B cell (primary cell): ENCODE measurements around the gene ADAMTS19. TPM values are rescaled to one million over a fixed set of nuclear protein-coding genes. Genes with fewer than 3 reads are reported as not detected.

Source experiments
- ATAC-seq: fragments of 200-7000 bp; cut with Tn5 transposase; one replicate; pipeline ENCODE4 v1.10.0; 2021; ENCODE audit warnings: low read depth, mild to moderate bottlenecking, moderate number of reproducible peaks, moderate library complexity
- CTCF ChIA-PET: fragments of 350-600 bp; sonication (Branson Sonifier 250); formaldehyde crosslinking; loops from one replicate; lab custom pipeline; 2021; ENCODE audit warnings: antibody characterized with exemption, inconsistent platforms; lab: Charles Lee
- POLR2A ChIA-PET: fragments of 350-600 bp; sonication (Branson Sonifier 250); formaldehyde crosslinking; loops from one replicate; lab custom pipeline; 2021; ENCODE audit warnings: antibody characterized with exemption; lab: Charles Lee
- DNase-seq: peaks from one replicate; pipeline ENCODE4 v3.0.0; 2013
- H2AFZ ChIP-seq: 2 replicates; pipeline ENCODE4 v1.6.1; 2012; ENCODE audit warnings: mild to moderate bottlenecking, low read depth, low read length; ENCODE audit not compliant: insufficient read depth, poor library complexity, severe bottlenecking
- H3K27ac ChIP-seq, 2 donors: 1 replicate in 1 of 2; 2 replicates in 1 of 2; pipeline ENCODE4 v1.5.1; 2012 to 2013; ENCODE audit warnings: low read length in 2 of 2, mild to moderate bottlenecking in 2 of 2, moderate library complexity in 1 of 2
- H3K27me3 ChIP-seq, 4 experiments: fragments of 200-600 bp in 1 of 4; sonication (generic) in 1 of 4; replicated peaks in 1 of 4; 1 replicate in 2 of 4; 2 replicates in 2 of 4; pipeline versions ENCODE4 v1.6.1 to v1.7.0; 2013 to 2016; ENCODE audit warnings: low read length in 3 of 4, mild to moderate bottlenecking in 2 of 4, mixed read lengths in 1 of 4, moderate library complexity in 1 of 4; ENCODE audit not compliant: insufficient read depth in 4 of 4, control insufficient read depth in 3 of 4; ENCODE audit errors: control extremely low read depth in 1 of 4
- H3K36me3 ChIP-seq, 2 experiments: replicated peaks in 1 of 2; 1 replicate in 1 of 2; 2 replicates in 1 of 2; pipeline versions ENCODE4 v1.6.1 to v1.7.1; 2013; ENCODE audit warnings: low read length in 1 of 2; ENCODE audit not compliant: insufficient read depth in 2 of 2, control insufficient read depth in 1 of 2; ENCODE audit errors: control extremely low read depth in 1 of 2, extremely low read depth in 1 of 2
- H3K4me1 ChIP-seq, 2 donors: fragments of 200-600 bp in 1 of 2; sonication (generic) in 1 of 2; 1 replicate in 1 of 2; 2 replicates in 1 of 2; pipeline versions ENCODE4 v1.5.1 to v1.6.1; 2013 to 2017; ENCODE audit warnings: low read length in 2 of 2; ENCODE audit not compliant: control insufficient read depth in 2 of 2, insufficient read depth in 2 of 2
- H3K4me2 ChIP-seq: replicated peaks from 2 replicates; pipeline ENCODE3; 2012; ENCODE audit warnings: mild to moderate bottlenecking, low read depth, low read length; ENCODE audit not compliant: poor library complexity, severe bottlenecking
- H3K4me3 ChIP-seq, 5 experiments: fragments of 200-600 bp in 1 of 5; sonication (generic) in 1 of 5; 1 replicate in 3 of 5; 2 replicates in 2 of 5; pipeline versions ENCODE4 v1.5.1 to v1.7.0; 2011 to 2016; ENCODE audit warnings: low read length in 4 of 5, mild to moderate bottlenecking in 4 of 5, low read depth in 2 of 5, control low read depth in 1 of 5, moderate library complexity in 1 of 5; ENCODE audit not compliant: insufficient read depth in 1 of 5; ENCODE audit errors: control extremely low read depth in 1 of 5, extremely low read depth in 1 of 5
- H3K79me2 ChIP-seq: fragments of 200-600 bp; sonication (generic); one replicate; pipeline ENCODE4 v1.6.0; 2016; ENCODE audit warnings: low read length; ENCODE audit not compliant: control insufficient read depth, insufficient read depth
- H3K9ac ChIP-seq: fragments of 200-600 bp; sonication (generic); 2 replicates; pipeline ENCODE4 v1.6.1; 2017; ENCODE audit warnings: mild to moderate bottlenecking, low read length, moderate library complexity
- H3K9me3 ChIP-seq, 3 donors: one replicate each; pipeline versions ENCODE4 v1.6.1 to v1.7.1; 2013; ENCODE audit warnings: low read length in 2 of 3; ENCODE audit not compliant: control insufficient read depth in 2 of 3, insufficient read depth in 1 of 3; ENCODE audit errors: control extremely low read depth in 1 of 3
- H4K20me1 ChIP-seq: 2 replicates; pipeline ENCODE4 v1.6.0; 2012; ENCODE audit warnings: mild to moderate bottlenecking, low read length; ENCODE audit not compliant: insufficient read depth, control insufficient read depth, poor library complexity, severe bottlenecking
- H3K27ac Mint-ChIP-seq: one replicate; pipeline ENCODE4 v1.8.0; 2021; ENCODE audit warnings: mixed read lengths
- H3K27me3 Mint-ChIP-seq: one replicate; pipeline ENCODE4 v1.8.0; 2021; ENCODE audit warnings: mixed read lengths
- H3K4me1 Mint-ChIP-seq: one replicate; pipeline ENCODE4 v1.8.0; 2021; ENCODE audit warnings: mixed read lengths
- H3K4me3 Mint-ChIP-seq: one replicate; pipeline ENCODE4 v1.8.0; 2021; ENCODE audit warnings: mixed read lengths
- H3K9me3 Mint-ChIP-seq: one replicate; pipeline ENCODE4 v1.8.0; 2022; ENCODE audit warnings: mixed read lengths; ENCODE audit not compliant: insufficient read depth
- EZH2 ChIP-seq: IDR thresholded peaks from 2 replicates; pipeline ENCODE4 v1.6.1; 2012; ENCODE audit warnings: borderline replicate concordance, low read depth, mild to moderate bottlenecking, moderate library complexity, low read length; ENCODE audit not compliant: insufficient read depth, poor library complexity, severe bottlenecking
- WGBS: methylation state at CpG from one replicate; pipeline ENCODE4 v1.1.5; 2013; ENCODE audit warnings: missing lambda C conversion rate; ENCODE audit not compliant: insufficient coverage; 5-methylcytosine and 5-hydroxymethylcytosine counted together
- intact Hi-C: fragments of 100-400 bp; cut with micrococcal nuclease; formaldehyde crosslinking; loops from one replicate; pipeline ENCODE4 v1.10.0; 2022
- polyA minus RNA-seq: library from RNA; depleted of rRNA, polyadenylated mRNA; stranded (reverse); fragments of >200 nt; gene quantifications from 2 replicates; pipeline ENCODE4 v1.2.3, GENCODE V29; 2012
- polyA plus RNA-seq: library from polyadenylated mRNA; depleted of rRNA; stranded (reverse); fragments of >200 nt; gene quantifications from 2 replicates; pipeline ENCODE4 v1.2.3, GENCODE V29; 2012
- total RNA-seq, 2 donors: library from RNA; stranded (reverse); fragments of 120-200 nt in 1 of 2; gene quantifications; 1 replicate in 1 of 2; 2 replicates in 1 of 2; pipeline versions ENCODE4 v1.2.3 to v1.2.4, GENCODE V29; 2013 to 2022
- TF ChIP-seq, protein P1 (sequence below): fragments of 200-600 bp; IDR thresholded peaks from one replicate; pipeline ENCODE4 v1.8.0; 2022; ENCODE audit warnings: antibody characterized with exemption, mild to moderate bottlenecking

ADAMTS19 gene
- total RNA-seq (not detected in 2 replicates), polyA plus RNA-seq (not detected in 2 replicates), polyA minus RNA-seq (not detected in 2 replicates)
- 0.63 TPM for total RNA-seq (2013)

GRCh38 chr5:129459777-129460671, at the start of gene ADAMTS19:
Gene ADAMTS19, plus strand, starts transcription at chr5:129460298. Its CDS starts 94 bp downstream, at chr5:129460392.
- ChIA-PET POLR2A (no interaction called here), CTCF (no interaction called here)
- Histone ChIP-seq H3K36me3 (no peaks in the 10 kb centered on the region), H3K79me2 (no peaks in the 10 kb centered on the region), H3K4me3 (no peak within 1 kb of the TSS), H3K4me2 (peak within 1 kb of the TSS; percentile 22), H3K9ac (no peak within 1 kb of the TSS), H4K20me1 (no peaks in the 10 kb centered on the region), H2AFZ (no peak within 1 kb of the TSS), H3K4me1 (peaks cover 0 to 5% of the 10 kb centered on the region in 2 donors), H3K9me3 (no peaks in the 10 kb centered on the region), H3K27ac (no peak within 1 kb of the TSS), H3K27me3 (peaks cover 0 to 27% (median 16%) of the 10 kb centered on the region in 4 experiments)
- no peak for TF ChIP-seq EZH2
- TF ChIP-seq, protein P1, sequence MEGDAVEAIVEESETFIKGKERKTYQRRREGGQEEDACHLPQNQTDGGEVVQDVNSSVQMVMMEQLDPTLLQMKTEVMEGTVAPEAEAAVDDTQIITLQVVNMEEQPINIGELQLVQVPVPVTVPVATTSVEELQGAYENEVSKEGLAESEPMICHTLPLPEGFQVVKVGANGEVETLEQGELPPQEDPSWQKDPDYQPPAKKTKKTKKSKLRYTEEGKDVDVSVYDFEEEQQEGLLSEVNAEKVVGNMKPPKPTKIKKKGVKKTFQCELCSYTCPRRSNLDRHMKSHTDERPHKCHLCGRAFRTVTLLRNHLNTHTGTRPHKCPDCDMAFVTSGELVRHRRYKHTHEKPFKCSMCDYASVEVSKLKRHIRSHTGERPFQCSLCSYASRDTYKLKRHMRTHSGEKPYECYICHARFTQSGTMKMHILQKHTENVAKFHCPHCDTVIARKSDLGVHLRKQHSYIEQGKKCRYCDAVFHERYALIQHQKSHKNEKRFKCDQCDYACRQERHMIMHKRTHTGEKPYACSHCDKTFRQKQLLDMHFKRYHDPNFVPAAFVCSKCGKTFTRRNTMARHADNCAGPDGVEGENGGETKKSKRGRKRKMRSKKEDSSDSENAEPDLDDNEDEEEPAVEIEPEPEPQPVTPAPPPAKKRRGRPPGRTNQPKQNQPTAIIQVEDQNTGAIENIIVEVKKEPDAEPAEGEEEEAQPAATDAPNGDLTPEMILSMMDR = no peak
- WGBS = 5% methylated on average over 60 of the region's 75 CpGs
- Mint-ChIP-seq H3K27me3 (peaks cover 43% of the 10 kb centered on the region), H3K4me3 (peak within 1 kb of the TSS; percentile 64), H3K4me1 (peaks cover 13% of the 10 kb centered on the region), H3K9me3 (no peaks in the 10 kb centered on the region), H3K27ac (no peak within 1 kb of the TSS)
- DNase-seq = no peak
- intact Hi-C loops = no loop called here
- ATAC-seq = no peak

- no peaks in the 10 kb centered on the region for H3K27me3 Mint-ChIP-seq
- WGBS = 40% methylated on average over 1 of the region's 5 CpGs
- H4K20me1 ChIP-seq = no peaks in the 10 kb centered on the region
- no peak overlapping the region for H3K4me3 ChIP-seq
- H3K27ac Mint-ChIP-seq = no peak overlapping the region
- intact Hi-C loops = no loop called here
- no peaks in the 10 kb centered on the region for H3K79me2 ChIP-seq
- no peaks in the 10 kb centered on the region for H3K36me3 ChIP-seq
- H3K4me3 Mint-ChIP-seq = no peak overlapping the region
- H3K4me1 Mint-ChIP-seq = no peaks in the 10 kb centered on the region
- ChIA-PET CTCF (no interaction called here), POLR2A (no interaction called here)
- H3K9ac ChIP-seq = no peak overlapping the region
- no peak for ATAC-seq
- no peaks in the 10 kb centered on the region for H3K4me1 ChIP-seq
- H3K9me3 Mint-ChIP-seq = peaks cover 4% of the 10 kb centered on the region
- no peak for DNase-seq
- no peak for TF ChIP-seq EZH2
- TF ChIP-seq, protein P1 = no peak
- H3K27ac ChIP-seq = no peak overlapping the region
- H3K9me3 ChIP-seq = no peaks in the 10 kb centered on the region
- no peak overlapping the region for H2AFZ ChIP-seq
- no peaks in the 10 kb centered on the region for H3K27me3 ChIP-seq
- H3K4me2 ChIP-seq = no peak overlapping the region
These were observed 49.6 kb upstream of the ADAMTS19 start for GRCh38 chr5:129410488-129410887.
